Embryonic facial prominence (tissue), 1 donor: ENCODE results near the gene ERBIN.
"Not testable (repeated sequence)": the region's sequence is repeated elsewhere in the genome, so short reads cannot be mapped to it uniquely, and the experiment has no call there.

Experiments used
- DNase-seq: peaks from one replicate; pipeline ENCODE4 v3.0.0-alpha.2; 2016; ENCODE audit errors: extremely low spot score

ERBIN gene

DNA sequence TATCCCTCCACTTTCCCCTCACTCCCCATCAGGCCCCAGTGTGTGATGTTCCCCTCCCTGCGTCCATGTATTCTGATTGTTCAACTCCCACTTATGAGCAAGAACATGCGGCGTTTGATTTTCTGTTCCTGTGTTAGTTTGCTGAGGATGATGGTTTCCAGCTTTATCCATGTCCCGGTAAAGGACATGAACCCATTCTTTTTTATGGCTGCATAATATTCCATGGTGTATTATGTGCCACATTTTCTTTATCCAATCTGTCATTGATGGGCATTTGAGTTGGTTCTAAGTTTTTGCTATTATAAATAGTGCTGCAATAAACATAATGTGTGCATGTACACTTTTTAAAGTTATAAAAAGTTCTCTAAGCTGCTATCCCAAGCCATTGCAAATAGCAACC lies 75.6 kb downstream of the ERBIN start:
- no peak for DNase-seq

DNA sequence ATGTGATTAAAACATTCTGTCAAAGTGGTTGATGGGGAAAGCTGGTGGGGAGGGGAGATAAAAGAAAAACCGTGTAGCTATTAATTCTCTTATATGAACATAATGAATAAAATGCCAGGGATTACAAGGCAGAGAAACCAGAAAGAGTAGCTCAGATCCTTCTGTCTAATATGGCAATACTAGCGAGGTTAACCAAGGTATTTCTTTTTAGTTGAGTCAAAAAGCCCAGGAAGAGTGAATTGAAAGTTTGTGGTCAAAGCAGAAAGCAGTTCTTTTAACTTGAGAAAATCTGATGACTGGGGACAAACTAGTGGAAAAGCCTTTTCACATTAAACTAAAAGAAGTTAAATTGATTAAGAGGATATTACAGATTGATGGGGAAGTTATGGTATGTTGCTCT lies 76.0 kb downstream of the ERBIN start:
- DNase-seq, result no peak

DNA sequence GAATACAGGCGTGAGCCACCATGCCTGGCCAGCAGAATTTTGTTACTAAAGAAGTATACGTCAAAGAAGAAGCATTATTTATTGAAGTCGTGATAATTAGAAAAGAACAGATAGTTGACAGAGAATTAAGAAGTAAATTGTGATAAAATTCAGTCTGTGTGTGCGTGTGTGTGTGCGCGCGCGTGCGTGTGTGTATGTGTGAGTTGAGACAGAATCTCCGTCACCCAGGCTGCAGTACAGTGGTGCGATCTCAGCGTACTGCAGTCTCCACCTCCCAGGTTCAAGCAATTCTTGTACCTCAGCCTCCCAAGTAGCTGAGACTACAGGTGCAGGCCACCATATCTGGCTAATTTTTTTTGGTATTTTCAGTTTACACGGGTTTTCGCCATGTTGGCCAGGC lies 77.8 kb downstream of the ERBIN start:
- no peak for DNase-seq

DNA sequence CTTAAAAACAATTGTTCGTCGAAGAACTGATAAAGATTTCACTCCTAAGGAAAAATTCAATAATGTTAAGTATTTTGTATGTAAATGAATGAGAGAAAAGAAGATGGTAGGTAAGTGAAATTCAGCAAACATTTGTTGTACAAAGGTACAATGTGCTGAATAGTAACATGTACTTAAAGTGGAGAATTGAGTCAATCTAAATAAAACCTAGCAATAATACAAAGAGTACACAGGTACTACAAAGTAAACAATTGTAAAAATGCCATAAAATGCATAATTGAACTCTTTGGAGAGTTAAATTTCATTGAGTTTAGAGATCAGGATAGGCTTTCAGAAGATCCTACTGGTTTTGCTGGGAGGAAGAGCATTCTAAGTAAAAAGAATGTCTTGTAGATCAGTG lies 82.9 kb downstream of the ERBIN start:
- no peak for DNase-seq

DNA sequence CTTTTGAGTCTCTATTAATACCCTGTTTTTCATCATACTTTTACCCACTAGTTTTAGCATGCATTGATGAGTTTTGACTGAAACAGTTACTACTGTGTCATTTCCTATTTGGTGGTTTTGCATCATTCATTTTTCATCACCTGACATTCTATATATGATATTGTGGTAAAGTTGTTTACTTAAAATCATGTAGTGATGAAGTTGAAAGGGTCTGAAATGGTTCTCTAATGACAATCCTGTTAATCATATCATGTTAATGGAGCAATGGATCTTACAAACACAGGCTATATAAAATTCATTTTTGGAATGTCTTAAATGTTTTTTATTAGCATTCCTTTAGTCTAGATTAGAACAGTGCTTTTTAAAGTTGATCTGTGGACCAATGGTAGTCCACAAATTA lies 84.1 kb downstream of the ERBIN start:
- no peak for DNase-seq

DNA sequence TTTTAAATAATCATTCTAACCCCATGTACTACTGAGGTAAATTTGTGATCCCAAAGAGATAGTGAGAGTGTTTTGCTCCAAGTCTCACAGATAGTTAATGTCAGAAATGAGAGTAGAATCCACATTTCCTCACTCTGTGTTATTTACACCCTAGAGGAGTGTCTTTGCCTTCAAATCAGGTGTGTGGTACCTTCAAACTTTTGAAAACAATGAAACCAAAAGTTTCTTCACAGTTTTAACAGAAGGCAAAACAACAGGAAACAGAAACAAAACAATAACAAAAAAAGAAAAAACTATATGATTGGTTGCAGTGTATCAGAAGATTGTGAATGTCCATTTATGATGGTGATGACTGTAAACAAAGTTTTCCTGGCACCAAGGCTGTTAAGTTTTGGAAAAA lies 85.9 kb downstream of the ERBIN start:
- DNase-seq, result no peak

DNA sequence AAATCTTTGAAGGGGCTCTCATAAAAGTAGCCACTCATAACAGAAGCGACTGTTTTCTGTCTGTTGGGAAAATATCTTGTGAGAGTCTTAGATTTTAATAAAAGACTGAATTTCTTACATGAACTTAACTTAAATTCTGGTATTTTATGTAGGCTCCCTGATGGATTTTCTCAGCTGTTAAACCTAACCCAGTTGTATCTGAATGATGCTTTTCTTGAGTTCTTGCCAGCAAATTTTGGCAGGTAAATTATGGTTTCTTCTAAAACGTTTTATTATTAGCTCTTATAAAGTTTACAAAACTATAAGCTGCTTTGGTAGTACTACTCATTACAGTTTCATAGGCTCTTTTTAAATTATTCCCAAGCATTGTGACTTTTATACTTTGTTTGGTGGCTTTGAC lies 87.0 kb downstream of the ERBIN start:
- no peak for DNase-seq

DNA sequence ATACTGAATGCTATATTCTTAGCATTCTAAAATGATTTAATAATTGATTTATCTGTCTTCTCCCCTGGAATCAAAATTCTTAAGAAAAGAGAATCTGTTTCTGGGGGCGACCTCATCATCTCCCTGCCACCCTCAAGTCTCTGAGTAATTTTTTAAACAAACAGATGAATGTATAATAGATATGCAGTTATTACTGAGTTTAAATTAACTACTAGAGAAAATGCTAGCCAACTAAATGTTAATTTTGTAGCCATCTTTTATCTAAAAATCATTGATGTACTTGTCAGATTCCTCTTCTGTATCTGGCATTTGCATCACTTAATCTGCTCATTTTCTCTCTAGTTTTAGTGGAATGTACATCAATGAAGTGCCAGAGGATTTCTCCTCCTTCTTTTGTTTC lies 87.5 kb downstream of the ERBIN start:
- DNase-seq, result no peak

DNA sequence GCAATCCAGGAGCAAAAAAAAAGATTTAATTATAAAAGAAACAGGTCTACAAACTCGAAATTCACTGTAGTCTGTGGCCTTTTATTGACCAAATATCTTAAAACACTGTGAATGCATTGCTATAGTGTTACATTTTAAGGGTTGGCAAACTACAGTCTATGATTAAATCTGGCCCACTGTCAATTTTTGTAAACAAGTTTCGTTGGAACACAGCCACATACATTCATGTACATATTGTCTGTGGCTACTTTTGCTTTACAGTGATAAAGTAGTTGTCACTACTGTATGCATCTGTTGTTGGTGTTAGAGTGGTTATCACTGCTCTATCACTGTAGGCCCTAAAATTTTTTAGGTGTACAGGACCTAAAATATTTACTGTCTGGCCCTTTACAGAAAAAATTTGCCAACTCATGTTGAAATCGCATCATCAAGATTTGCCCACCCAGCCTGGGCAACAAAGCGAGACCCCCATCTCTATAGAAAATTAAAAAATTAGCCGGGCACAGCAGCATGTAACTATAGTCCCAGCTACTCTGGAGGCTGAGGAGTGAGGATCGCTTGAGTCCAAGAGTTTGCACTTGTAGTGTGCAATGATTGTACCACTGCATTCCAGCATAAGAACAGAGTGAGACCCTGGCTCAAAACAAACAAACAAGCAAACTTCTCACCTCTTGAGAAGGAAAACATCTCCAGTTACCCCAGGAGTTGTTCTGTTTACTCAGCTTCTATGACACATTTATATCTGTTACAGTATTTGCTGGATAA lies 89.0 kb downstream of the ERBIN start:
- no peak for DNase-seq

DNA sequence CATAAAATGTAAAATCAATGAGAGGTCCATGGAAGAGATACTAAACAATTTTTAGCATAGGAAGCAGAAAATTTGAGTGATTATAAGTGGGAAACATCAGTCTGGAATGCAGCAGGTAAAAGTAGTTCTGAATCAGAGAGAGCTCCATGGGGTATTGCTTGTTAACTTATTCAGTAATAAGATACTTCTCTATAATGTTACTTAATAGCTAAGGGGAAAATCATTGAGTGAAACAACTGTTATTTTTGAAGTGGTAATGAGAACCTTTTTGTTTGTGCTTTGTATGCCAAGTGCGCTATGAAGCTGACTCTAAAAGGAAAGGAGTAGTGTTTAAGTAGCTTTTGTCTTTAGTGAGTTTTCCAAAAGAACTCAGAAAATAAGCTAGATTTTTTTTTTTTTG lies 95.2 kb downstream of the ERBIN start:
- no peak for DNase-seq

DNA sequence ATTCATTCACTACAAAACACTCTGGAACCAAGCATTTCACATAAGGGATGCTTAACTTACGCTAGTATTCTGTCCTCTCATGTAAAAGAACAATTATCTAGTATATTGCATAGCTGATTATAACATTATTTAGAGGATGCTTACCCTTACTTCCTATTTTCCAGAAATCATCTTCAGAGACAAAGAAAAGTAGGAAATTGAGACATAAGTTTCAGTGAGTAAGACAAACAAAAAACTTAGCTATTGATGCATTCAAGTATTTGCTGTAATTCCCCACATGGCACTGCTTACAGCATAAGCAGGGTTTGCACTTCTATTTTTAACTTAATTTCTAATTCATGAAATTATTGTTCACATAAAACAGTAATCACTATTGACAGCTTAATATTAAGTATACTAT lies 112.9 kb downstream of the ERBIN start:
- no peak for DNase-seq

DNA sequence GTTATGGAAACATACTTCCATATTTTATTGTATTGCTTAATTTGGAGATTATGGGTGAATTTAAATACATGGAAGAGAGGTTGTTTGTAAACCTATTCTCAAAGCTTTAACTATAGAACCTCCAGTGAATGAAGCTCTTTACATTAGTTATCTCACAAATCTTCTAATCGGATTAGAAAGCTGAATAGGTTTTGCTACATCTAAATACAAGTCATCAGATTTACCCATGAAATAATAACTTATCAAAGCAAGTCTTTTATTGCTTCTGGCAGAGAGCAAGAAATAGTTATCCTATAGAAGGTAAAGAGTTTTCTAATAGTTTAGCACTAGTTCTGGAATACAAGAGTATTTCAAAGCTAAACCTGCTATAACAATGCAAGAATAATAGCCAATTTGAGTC lies 113.3 kb downstream of the ERBIN start:
- DNase-seq, result no peak

DNA sequence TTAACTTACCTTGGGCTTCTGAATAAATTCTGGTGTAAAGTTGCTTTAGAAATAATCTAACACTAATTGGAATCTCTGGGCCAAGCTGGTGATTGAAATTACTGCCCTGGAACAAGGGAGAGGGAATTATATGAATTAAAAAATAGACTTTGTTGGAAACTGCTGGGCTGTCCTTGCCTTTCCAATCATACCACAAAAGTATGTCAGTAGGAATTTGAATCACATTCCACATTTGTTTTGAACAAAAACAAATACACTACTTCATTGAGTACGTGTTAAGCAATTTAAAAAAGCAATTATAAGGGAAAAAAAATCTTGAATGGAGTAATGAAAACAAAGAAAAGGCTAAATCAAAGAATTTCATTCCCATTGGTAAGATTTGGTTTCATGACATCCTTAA lies 115.3 kb downstream of the ERBIN start:
- DNase-seq, result no peak

DNA sequence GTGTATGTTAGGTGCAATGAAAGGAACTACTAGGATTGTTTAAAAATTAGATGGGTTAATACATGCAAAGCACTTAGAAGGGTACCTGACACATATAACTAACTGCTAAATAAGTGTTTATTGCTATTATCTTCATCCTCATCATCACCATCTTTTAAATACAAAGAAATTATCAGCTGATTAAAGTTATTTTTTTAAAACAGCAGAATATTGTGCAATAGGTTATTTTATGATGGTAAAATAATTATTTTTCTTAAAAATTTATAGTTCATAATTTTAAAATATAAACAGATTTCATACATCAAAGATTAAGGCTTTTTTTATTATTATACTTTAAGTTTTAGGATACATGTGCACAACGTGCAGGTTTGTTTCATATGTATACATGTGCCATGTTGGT lies 130.9 kb downstream of the ERBIN start:
- no peak for DNase-seq

DNA sequence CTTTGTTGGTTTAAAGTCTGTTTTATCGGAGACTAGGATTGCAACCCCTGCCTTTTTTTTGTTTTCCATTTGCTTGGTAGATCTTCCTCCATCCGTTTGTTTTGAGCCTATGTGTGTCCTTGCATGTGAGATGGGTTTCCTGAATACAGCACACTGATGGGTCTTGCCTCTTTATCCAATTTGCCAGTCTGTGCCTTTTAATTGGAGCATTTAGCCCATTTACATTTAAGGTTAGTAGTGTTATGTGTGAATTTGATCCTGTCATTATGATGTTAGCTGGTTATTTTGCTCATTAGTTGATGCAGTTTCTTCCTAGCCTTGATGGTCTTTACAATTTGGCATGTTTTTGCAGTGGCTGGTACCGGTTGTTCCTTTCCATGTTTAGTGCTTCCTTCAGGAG lies 134.9 kb downstream of the ERBIN start:
- not testable (repeated sequence) for DNase-seq

DNA sequence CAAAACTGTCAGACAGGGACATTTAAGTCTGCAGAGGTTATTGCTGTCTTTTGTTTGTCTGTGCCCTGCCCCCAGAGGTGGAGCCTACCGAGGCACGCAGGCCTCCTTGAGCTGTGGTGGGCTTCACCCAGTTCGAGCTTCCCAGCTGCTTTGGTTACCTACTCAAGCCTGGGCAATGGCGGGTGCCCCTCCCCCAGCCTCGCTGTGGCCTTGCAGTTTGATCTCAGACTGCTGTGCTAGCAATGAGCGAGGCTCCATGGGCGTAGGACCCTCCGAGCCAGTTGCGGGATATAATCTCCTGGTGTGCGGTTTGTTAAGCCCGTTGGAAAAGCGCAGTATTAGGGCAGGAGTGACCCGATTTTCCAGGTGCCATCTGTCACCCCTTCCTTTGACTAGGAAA lies 136.7 kb downstream of the ERBIN start:
- not testable (repeated sequence) for DNase-seq

DNA sequence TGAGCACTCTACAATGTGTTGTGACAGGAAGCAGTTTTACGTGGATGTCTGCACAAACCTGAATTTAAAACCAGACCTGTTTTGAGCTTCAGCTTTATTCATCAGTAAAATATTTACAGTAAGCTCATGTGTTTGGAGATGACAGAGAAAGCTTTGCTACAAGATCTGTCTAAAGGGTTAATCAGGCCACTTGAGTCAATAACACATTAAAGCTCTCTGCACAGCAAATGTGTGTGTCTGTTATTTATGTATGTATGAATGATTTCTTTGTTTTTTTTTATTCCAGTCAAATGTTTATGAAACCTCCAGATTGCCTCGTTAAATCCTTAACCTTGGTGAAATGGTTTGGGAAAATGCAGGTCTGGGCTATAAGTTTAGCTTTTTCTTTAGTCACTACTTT lies 140.5 kb downstream of the ERBIN start:
- DNase-seq, result no peak

DNA sequence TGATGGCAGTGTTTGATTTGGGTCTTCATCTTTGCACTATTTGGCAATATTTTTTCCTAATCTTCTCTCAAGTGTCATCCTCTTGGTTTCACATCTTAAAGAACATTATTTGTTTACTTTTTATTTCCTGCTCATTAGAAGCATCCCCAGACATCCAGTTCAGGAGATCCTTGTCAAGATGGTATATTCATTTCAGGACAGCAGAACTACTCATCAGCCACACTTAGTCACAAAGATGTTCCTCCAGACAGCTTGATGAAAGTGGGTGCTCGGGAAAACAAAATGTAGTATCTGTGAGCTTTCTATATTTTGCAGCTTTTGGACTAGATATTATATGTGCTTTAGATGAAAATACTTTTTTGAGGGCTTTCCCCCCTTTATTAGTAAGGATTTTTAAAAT lies 145.7 kb downstream of the ERBIN start:
- no peak for DNase-seq

DNA sequence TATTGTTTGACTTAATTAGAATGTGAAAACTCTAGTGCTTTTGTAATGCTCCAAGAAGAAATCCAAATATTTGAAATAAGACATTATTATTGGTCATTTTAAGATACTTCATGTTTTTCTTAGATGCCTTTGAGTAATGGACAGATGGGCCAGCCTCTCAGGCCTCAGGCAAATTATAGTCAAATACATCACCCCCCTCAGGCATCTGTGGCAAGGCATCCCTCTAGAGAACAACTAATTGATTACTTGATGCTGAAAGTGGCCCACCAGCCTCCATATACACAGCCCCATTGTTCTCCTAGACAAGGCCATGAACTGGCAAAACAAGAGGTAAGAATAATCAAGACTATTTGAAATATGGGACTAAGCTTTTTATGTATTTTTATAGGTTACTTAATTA lies 148.5 kb downstream of the ERBIN start:
- no peak for DNase-seq

DNA sequence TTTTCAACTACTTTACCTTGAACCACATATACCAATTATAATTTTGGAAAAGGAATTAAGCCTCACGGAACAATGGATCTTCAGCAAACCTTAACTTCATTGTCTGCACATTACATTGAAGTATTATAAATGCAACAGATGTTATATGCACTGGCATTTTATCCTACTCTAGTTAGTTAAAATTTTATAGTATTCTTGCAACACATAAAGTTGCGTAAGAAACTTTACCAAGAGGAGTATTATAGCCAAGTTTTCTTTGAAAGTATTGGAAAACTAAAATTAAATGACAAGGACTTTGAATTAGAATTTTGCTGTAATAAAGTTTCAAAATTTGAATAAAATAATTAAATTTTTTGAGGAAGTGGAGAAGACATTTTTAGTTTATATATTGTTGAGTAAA lies 154.3 kb downstream of the ERBIN start:
- DNase-seq, result no peak

DNA sequence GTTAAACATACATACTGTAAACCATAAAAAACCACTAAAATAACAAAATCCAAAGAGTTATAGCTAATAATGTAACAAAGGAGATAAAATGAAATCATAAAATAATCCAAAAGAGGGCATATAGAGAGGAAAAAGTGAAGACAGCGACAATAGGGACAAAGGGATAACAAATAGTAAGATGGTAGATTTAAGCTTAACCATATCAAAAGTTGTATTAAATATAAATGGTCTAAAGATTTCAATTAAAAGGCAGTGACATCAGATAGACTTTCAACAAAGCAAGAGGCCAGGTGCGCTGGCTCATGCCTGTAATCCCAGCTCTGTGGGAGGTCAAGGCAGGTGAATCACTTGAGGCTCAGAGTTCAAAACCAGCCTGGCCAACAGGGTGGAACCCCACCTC lies 163.0 kb downstream of the ERBIN start:
- DNase-seq, result no peak

DNA sequence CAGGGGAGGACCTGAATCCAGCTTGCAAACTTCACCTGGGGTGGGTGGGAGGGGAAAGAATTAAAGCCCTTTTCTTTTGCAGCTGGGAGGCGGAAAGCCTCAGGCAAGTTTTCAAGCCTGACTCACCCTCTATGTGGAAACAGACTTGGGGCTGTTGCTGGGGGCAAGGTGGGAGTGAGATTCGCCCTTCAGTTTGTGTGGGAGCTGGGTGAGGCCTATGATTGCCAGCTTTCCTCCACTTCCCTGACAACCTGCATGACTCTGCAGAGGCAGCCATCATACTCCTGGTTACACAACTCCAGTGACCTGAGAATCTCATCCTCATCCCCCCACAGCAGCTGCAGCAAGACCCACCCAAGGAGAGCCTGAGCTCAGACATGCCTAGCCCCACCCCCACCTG lies 174.5 kb downstream of the ERBIN start:
- no peak for DNase-seq

DNA sequence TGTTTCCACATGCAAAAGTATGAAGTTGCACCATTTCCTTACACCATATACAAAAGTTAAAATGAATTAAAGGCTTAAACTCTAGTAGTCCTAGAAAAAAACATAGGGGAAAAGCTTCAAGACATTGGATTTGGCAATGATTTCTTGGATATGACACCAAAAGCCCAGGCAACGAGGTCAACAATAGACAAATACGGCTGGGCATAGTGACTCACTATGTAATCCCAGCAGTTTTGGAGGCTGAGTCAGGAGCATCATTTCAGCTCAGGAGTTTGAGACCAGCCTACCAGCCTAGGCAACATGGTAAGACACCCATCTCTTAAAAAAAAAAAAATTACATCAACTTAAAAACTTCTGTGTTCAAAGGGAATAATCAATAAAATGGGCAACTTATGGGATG lies 186.8 kb downstream of the ERBIN start:
- no peak for DNase-seq

DNA sequence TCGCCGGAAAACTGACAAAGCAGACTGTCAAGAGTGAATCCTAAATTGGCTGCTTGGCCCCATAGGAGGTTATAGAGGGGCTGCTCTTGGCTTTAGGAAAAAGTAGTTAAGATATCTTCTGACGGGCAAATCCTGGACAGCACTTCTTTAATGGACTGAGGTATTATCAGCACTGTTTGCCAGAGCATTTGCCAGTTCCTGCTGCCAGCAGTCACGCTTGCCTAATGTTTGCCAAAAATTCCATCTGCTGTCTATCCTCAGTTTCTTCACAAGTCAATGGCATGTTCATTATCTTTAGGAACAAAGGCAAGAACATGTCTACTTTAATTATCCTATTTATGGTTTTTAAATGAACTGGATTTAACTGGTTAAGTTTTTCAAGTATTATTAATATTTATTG lies 191.9 kb downstream of the ERBIN start:
- DNase-seq, result no peak
